SK-N-SH treated with all-trans-retinoic acid at 6 μM for 48 hours (cell line): ENCODE results near the gene HEATR5B.

Source experiments
- ATAC-seq: fragments of 200-7000 bp; cut with Tn5 transposase; 3 replicates; pipeline ENCODE4 v1.9.1; 2020; ENCODE audit warnings: mild to moderate bottlenecking, moderate library complexity
- ARNTL ChIP-seq: fragments of 450-650 bp; formaldehyde crosslinking; IDR thresholded peaks from 2 replicates; pipeline ENCODE4 v1.5.0; 2020; ENCODE audit warnings: low read depth, mild to moderate bottlenecking, moderate library complexity, borderline replicate concordance
- BACH2 ChIP-seq: fragments of 250-450 bp; sonication (Bioruptor Pico); IDR thresholded peaks from 2 replicates; pipeline ENCODE4 v1.9.0; 2021; ENCODE audit warnings: mild to moderate bottlenecking, borderline replicate concordance
- CSDC2 ChIP-seq: fragments of 250-450 bp; sonication (Bioruptor Pico); IDR thresholded peaks from 2 replicates; pipeline ENCODE4 v1.5.0; 2020; ENCODE audit warnings: mild to moderate bottlenecking, moderate library complexity
- ESRRG ChIP-seq: fragments of 250-450 bp; sonication (Bioruptor Pico); IDR thresholded peaks from 2 replicates; pipeline ENCODE4 v1.6.1; 2021; ENCODE audit warnings: mild to moderate bottlenecking
- GLIS3 ChIP-seq: fragments of 250-450 bp; sonication (Bioruptor Pico); IDR thresholded peaks from 2 replicates; pipeline ENCODE4 v1.5.0; 2020; ENCODE audit warnings: mild to moderate bottlenecking, moderate library complexity
- ISL1 ChIP-seq: fragments of 250-450 bp; sonication (Bioruptor Pico); IDR thresholded peaks from 2 replicates; pipeline ENCODE4 v2.1.2; 2022; ENCODE audit warnings: mild to moderate bottlenecking, moderate library complexity
- PPARA ChIP-seq: fragments of 250-450 bp; sonication (Bioruptor Pico); IDR thresholded peaks from 2 replicates; pipeline ENCODE4 v1.5.0; 2020; ENCODE audit warnings: mild to moderate bottlenecking, borderline replicate concordance
- RARB ChIP-seq: fragments of 250-450 bp; sonication (Bioruptor Pico); IDR thresholded peaks from 2 replicates; pipeline ENCODE4 v1.8.0; 2021; ENCODE audit warnings: mild to moderate bottlenecking, moderate library complexity
- SNAI2 ChIP-seq: fragments of 250-450 bp; sonication (Bioruptor Pico); IDR thresholded peaks from 2 replicates; pipeline ENCODE4 v1.5.0; 2020; ENCODE audit warnings: mild to moderate bottlenecking, moderate library complexity
- TOX ChIP-seq: fragments of 250-450 bp; sonication (Bioruptor Pico); IDR thresholded peaks from 2 replicates; pipeline ENCODE4 v1.8.0; 2021; ENCODE audit warnings: mild to moderate bottlenecking, moderate library complexity, borderline replicate concordance
- ZC3H10 ChIP-seq: fragments of 250-450 bp; sonication (Bioruptor Pico); IDR thresholded peaks from 2 replicates; pipeline ENCODE4 v1.5.1; 2021; ENCODE audit warnings: mild to moderate bottlenecking, moderate library complexity
- ZFP3 ChIP-seq: fragments of 250-450 bp; sonication (Bioruptor Pico); IDR thresholded peaks from 2 replicates; pipeline ENCODE4 v1.5.0; 2020; ENCODE audit warnings: mild to moderate bottlenecking, moderate library complexity
- ZFP30 ChIP-seq: fragments of 450-650 bp; formaldehyde crosslinking; IDR thresholded peaks from 2 replicates; pipeline ENCODE4 v1.5.0; 2022; ENCODE audit warnings: mild to moderate bottlenecking, moderate library complexity
- ZNF565 ChIP-seq: fragments of 450-650 bp; formaldehyde crosslinking; conservative IDR thresholded peaks from 2 replicates; pipeline ENCODE4 v1.5.0; 2020; ENCODE audit warnings: low read depth, mild to moderate bottlenecking, moderate library complexity
- ZNF70 ChIP-seq: fragments of 450-650 bp; formaldehyde crosslinking; IDR thresholded peaks from 2 replicates; pipeline ENCODE4 v1.5.0; 2020; ENCODE audit warnings: mild to moderate bottlenecking, moderate library complexity
- TF ChIP-seq, protein P1 (sequence below): fragments of 250-450 bp; sonication (Bioruptor Pico); IDR thresholded peaks from 2 replicates; pipeline ENCODE4 v1.5.1; 2020; ENCODE audit warnings: low read depth, mild to moderate bottlenecking, moderate library complexity
- TF ChIP-seq, protein P2 (sequence below): fragments of 250-450 bp; sonication (Bioruptor Pico); IDR thresholded peaks from 2 replicates; pipeline ENCODE4 v1.8.0; 2021; ENCODE audit warnings: low read depth, mild to moderate bottlenecking, moderate library complexity, borderline replicate concordance
- TF ChIP-seq, protein P3 (sequence below): fragments of 250-450 bp; sonication (Bioruptor Pico); IDR thresholded peaks from 2 replicates; pipeline ENCODE4 v1.5.1; 2021; ENCODE audit warnings: mild to moderate bottlenecking, moderate library complexity
- TF ChIP-seq, protein P4 (sequence below): fragments of 250-450 bp; sonication (Bioruptor Pico); IDR thresholded peaks from 2 replicates; pipeline ENCODE4 v1.5.0; 2020; ENCODE audit warnings: mild to moderate bottlenecking, moderate library complexity

Gene HEATR5B

DNA sequence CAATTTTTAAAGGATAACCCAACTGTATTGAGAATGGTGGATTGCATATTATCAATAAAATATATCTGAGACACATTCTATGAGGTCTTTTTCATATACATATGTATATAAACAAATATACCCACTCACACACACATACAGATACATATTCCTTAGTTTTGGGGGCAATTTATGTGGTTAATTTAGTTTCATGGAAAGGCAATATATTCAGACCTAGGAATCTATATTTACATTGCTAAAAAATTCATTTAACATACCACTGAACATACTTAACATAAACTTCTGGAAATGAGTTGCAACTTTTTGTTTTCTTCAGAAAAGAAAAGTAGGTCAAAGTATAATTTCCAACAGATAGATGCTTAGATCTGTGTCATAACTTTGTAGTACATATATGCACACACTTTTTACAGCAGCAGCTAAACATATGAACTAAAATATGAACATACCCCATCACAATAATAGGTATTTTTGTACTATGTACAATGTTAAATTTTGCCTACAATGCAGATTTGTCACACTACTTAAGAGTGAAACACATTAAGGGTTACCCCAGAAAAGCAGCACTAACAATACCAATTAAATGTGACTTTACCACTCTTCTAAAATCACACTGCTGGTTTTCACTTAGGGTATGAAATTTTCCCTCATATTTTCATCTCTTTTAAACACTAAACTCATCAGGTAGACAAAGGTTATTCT is 23.0 kb downstream of the HEATR5B start:
- no peak for ATAC-seq

DNA sequence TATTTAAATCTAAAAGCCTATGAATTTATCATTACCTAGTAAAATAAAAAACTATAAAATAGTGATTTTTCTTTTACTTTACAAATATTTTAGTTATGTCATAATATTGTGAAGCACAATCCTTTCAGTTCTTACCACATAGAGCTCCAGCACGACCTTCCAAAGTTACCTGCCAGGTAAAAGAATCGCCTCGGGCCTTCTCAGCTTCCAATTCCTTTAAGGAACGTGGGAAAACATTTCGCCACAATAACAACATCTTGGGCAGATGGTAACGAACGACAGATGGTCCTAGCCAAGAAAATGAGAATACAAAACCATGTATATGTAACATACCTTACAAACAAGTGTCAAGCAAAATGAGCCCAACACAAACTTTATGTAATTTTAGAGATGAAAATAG is 23.7 kb downstream of the HEATR5B start:
- no peak for ATAC-seq
- TF ChIP-seq SNAI2 (CRISPR knock-in tag) (no peak), GLIS3 (CRISPR knock-in tag) (no peak)
- TF ChIP-seq, protein P1, sequence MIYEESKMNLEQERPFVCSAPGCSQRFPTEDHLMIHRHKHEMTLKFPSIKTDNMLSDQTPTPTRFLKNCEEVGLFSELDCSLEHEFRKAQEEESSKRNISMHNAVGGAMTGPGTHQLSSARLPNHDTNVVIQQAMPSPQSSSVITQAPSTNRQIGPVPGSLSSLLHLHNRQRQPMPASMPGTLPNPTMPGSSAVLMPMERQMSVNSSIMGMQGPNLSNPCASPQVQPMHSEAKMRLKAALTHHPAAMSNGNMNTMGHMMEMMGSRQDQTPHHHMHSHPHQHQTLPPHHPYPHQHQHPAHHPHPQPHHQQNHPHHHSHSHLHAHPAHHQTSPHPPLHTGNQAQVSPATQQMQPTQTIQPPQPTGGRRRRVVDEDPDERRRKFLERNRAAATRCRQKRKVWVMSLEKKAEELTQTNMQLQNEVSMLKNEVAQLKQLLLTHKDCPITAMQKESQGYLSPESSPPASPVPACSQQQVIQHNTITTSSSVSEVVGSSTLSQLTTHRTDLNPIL (CRISPR knock-in tag), result no peak

More for the DNA sequence above, 23.0 kb downstream of the HEATR5B start:
- TF ChIP-seq RARB (no peak), ISL1 (CRISPR knock-in tag) (no peak), PPARA (CRISPR knock-in tag) (no peak), ZFP3 (CRISPR knock-in tag) (no peak), ESRRG (no peak), ZC3H10 (CRISPR knock-in tag) (no peak)

DNA sequence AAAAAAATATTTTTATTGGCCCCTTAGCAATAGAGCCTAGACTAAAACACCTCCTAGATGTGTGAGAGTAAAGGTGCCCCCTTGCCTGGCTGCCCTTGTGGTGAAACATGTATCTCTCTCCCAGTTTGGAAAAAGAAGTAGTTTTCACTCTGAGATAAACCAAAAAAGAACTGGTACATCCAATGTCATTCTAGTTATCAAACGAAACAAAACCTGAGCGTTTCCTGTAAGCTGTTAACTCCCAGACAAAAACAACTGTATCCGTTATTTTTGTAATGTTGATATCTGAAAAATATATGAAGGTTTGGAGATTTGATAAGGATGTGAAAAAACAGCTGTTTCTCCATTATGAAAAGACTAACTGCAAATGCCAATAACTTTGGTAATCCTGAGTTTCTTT is 24.3 kb downstream of the HEATR5B start:
- no peak for ATAC-seq
- no peak for TF ChIP-seq CSDC2 (CRISPR knock-in tag)
- TF ChIP-seq, protein P1 (CRISPR knock-in tag), result no peak
- no peak for TF ChIP-seq ZNF565
- TF ChIP-seq, protein P2, sequence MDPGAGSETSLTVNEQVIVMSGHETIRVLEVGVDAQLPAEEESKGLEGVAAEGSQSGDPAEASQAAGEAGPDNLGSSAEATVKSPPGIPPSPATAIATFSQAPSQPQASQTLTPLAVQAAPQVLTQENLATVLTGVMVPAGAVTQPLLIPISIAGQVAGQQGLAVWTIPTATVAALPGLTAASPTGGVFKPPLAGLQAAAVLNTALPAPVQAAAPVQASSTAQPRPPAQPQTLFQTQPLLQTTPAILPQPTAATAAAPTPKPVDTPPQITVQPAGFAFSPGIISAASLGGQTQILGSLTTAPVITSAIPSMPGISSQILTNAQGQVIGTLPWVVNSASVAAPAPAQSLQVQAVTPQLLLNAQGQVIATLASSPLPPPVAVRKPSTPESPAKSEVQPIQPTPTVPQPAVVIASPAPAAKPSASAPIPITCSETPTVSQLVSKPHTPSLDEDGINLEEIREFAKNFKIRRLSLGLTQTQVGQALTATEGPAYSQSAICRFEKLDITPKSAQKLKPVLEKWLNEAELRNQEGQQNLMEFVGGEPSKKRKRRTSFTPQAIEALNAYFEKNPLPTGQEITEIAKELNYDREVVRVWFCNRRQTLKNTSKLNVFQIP, result no peak
- no peak for TF ChIP-seq PPARA (CRISPR knock-in tag)
- no peak for TF ChIP-seq GLIS3 (CRISPR knock-in tag)
- TF ChIP-seq SNAI2 (CRISPR knock-in tag), result no peak
- TF ChIP-seq, protein P3, sequence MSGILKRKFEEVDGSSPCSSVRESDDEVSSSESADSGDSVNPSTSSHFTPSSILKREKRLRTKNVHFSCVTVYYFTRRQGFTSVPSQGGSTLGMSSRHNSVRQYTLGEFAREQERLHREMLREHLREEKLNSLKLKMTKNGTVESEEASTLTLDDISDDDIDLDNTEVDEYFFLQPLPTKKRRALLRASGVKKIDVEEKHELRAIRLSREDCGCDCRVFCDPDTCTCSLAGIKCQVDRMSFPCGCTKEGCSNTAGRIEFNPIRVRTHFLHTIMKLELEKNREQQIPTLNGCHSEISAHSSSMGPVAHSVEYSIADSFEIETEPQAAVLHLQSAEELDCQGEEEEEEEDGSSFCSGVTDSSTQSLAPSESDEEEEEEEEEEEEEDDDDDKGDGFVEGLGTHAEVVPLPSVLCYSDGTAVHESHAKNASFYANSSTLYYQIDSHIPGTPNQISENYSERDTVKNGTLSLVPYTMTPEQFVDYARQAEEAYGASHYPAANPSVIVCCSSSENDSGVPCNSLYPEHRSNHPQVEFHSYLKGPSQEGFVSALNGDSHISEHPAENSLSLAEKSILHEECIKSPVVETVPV (CRISPR knock-in tag), result no peak
- TF ChIP-seq BACH2 (CRISPR knock-in tag), result no peak
- no peak for TF ChIP-seq ARNTL (CRISPR knock-in tag)
- no peak for TF ChIP-seq ZNF70 (CRISPR knock-in tag)
- no peak for TF ChIP-seq ZFP3 (CRISPR knock-in tag)
- TF ChIP-seq TOX, result no peak
- TF ChIP-seq, protein P4, sequence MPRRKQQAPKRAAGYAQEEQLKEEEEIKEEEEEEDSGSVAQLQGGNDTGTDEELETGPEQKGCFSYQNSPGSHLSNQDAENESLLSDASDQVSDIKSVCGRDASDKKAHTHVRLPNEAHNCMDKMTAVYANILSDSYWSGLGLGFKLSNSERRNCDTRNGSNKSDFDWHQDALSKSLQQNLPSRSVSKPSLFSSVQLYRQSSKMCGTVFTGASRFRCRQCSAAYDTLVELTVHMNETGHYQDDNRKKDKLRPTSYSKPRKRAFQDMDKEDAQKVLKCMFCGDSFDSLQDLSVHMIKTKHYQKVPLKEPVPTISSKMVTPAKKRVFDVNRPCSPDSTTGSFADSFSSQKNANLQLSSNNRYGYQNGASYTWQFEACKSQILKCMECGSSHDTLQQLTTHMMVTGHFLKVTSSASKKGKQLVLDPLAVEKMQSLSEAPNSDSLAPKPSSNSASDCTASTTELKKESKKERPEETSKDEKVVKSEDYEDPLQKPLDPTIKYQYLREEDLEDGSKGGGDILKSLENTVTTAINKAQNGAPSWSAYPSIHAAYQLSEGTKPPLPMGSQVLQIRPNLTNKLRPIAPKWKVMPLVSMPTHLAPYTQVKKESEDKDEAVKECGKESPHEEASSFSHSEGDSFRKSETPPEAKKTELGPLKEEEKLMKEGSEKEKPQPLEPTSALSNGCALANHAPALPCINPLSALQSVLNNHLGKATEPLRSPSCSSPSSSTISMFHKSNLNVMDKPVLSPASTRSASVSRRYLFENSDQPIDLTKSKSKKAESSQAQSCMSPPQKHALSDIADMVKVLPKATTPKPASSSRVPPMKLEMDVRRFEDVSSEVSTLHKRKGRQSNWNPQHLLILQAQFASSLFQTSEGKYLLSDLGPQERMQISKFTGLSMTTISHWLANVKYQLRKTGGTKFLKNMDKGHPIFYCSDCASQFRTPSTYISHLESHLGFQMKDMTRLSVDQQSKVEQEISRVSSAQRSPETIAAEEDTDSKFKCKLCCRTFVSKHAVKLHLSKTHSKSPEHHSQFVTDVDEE (CRISPR knock-in tag), result no peak

DNA sequence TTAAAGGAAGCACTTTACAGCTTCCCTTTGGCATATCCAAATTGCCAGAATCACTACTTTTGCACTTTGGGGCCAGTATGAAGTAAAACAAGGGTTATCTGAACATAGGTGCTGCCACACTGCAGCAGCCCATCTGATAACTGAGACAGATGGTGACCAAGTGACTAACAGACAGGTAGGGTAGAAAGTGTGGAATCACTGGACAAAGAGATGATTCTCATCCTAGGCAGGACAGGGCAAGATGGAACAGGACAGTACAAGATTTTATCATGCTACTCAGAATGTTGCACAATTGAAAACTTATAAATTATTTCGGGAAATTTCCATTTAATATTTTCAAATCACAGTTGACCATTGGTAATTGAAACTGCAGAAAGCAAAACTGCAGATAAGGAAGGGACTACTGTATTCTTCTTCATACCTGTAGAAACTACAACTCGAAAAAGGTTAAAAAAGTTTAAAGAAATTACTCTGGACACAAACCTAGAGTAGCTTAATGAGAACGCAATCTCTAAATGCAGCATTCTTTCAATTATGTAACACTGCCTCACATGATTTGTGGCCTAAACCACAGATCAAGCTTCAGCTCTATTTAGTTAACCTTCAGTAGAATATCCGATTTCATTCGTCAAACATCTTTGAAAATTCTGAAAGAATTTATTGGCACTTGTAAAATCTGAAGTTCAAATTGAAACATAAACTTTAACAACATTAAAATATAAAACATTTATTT is 31.4 kb downstream of the HEATR5B start:
- ATAC-seq, result no peak
- TF ChIP-seq SNAI2 (CRISPR knock-in tag), result no peak
- TF ChIP-seq ZFP30, result no peak
- TF ChIP-seq, protein P1 (CRISPR knock-in tag), result no peak
- TF ChIP-seq, protein P2, result no peak
- TF ChIP-seq, protein P4 (CRISPR knock-in tag), result no peak
